Peyer's patch (tissue), 4 donors: ENCODE results near the gene CASQ2.

Source experiments
- POLR2A ChIP-seq, 2 donors: fragments of 450-650 bp; IDR thresholded peaks; one replicate each; pipeline ENCODE4 v1.5.1; 2017; ENCODE audit warnings: antibody characterized with exemption in 2 of 2, mild to moderate bottlenecking in 2 of 2, moderate library complexity in 2 of 2
- TF ChIP-seq, protein P1 (sequence below), 6 experiments: fragments of 450-650 bp in 4 of 6; fragments of 200-600 bp in 2 of 6; sonication (generic) in 1 of 6; IDR thresholded peaks; one replicate each; pipeline ENCODE4 v1.5.1; 2017 to 2019; ENCODE audit warnings: antibody characterized with exemption in 6 of 6, mild to moderate bottlenecking in 3 of 6, moderate library complexity in 1 of 6

DNA sequence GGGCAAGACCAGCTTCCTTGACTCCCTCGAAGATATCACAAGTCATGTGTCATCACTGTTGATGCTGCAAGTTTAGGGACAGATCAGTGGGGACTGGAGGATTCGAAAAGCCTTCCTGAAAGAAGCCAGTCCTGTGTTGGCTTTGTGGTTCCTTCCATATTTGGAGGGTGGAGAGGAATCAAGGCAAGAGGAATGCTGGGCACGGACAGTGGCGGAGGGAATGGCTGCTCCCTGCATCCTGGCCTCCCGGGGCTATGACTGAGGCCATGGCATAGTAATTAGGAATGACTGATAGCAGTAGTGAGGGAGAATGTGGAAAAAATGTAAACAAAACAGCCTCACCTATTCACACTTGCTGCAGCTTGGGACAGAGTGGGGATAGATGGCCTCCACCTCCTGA lies 90.4 kb downstream of the CASQ2 start:
- TF ChIP-seq POLR2A (IDR thresholded peaks at IDR 0.05): no peak
- TF ChIP-seq, protein P1, sequence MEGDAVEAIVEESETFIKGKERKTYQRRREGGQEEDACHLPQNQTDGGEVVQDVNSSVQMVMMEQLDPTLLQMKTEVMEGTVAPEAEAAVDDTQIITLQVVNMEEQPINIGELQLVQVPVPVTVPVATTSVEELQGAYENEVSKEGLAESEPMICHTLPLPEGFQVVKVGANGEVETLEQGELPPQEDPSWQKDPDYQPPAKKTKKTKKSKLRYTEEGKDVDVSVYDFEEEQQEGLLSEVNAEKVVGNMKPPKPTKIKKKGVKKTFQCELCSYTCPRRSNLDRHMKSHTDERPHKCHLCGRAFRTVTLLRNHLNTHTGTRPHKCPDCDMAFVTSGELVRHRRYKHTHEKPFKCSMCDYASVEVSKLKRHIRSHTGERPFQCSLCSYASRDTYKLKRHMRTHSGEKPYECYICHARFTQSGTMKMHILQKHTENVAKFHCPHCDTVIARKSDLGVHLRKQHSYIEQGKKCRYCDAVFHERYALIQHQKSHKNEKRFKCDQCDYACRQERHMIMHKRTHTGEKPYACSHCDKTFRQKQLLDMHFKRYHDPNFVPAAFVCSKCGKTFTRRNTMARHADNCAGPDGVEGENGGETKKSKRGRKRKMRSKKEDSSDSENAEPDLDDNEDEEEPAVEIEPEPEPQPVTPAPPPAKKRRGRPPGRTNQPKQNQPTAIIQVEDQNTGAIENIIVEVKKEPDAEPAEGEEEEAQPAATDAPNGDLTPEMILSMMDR (IDR thresholded peaks at IDR 0.05): no peak
